ENCODE results near the gene ELP5.

DNA sequence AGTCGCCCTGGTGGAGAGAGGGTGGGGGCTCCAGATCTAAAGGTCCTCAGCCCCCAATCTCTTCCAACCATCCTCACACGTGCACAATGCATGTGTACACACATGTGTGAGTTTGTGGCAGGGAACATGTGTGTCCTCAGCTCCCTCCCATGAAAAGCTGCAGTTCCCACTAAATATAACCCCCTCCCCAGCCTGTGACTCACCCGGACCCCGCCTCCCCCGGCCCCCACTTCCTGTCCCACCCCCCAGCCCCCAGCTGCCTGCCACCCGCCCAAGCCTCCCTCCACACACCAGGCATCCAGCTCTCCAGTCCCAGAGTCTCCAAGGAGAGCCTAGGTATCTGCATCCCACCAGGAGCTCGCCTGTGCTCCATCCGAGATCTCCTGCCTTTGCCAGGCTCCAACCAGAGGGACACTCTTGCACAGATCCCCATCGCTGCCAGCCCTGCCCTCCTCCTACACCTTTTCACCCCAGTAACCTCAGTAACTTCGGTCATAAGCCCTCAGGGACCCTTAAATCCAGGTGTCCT lies 36.3 kb upstream of the ELP5 start:
- TF ChIP-seq, protein P1, sequence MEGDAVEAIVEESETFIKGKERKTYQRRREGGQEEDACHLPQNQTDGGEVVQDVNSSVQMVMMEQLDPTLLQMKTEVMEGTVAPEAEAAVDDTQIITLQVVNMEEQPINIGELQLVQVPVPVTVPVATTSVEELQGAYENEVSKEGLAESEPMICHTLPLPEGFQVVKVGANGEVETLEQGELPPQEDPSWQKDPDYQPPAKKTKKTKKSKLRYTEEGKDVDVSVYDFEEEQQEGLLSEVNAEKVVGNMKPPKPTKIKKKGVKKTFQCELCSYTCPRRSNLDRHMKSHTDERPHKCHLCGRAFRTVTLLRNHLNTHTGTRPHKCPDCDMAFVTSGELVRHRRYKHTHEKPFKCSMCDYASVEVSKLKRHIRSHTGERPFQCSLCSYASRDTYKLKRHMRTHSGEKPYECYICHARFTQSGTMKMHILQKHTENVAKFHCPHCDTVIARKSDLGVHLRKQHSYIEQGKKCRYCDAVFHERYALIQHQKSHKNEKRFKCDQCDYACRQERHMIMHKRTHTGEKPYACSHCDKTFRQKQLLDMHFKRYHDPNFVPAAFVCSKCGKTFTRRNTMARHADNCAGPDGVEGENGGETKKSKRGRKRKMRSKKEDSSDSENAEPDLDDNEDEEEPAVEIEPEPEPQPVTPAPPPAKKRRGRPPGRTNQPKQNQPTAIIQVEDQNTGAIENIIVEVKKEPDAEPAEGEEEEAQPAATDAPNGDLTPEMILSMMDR (IDR thresholded peaks at IDR 0.05) = no peak
- TF ChIP-seq POLR2A (IDR thresholded peaks at IDR 0.05) (no peak), POLR2AphosphoS5 (IDR thresholded peaks at IDR 0.05) (no peak), EP300 (IDR thresholded peaks at IDR 0.05) (no peak)
